Lower lobe of right lung (tissue), 2 donors: Measurements from ENCODE around the gene QSER1. TPM values are rescaled to one million over a fixed set of nuclear protein-coding genes. Genes with fewer than 3 reads are reported as not detected.

Experiments
- ATAC-seq, 2 donors: fragments of 200-7000 bp; cut with Tn5 transposase; one replicate each; pipeline ENCODE4 v1.9.1; 2020 to 2022; ENCODE audit warnings: mild to moderate bottlenecking in 2 of 2, moderate library complexity in 2 of 2
- DNase-seq: peaks from one replicate; pipeline ENCODE4 v3.0.0-alpha.2; 2020
- H3K27ac ChIP-seq: fragments of 200-600 bp; one replicate; pipeline ENCODE4 v1.8.0; 2022
- H3K27me3 ChIP-seq: fragments of 200-600 bp; one replicate; pipeline ENCODE4 v1.8.0; 2022; ENCODE audit warnings: low read depth
- H3K36me3 ChIP-seq: fragments of 200-600 bp; one replicate; pipeline ENCODE4 v1.8.0; 2022; ENCODE audit warnings: mild to moderate bottlenecking
- H3K4me1 ChIP-seq: fragments of 200-600 bp; one replicate; pipeline ENCODE4 v1.8.0; 2022
- H3K4me3 ChIP-seq: fragments of 200-600 bp; one replicate; pipeline ENCODE4 v1.8.0; 2022; ENCODE audit warnings: mild to moderate bottlenecking
- H3K9me3 ChIP-seq: fragments of 200-600 bp; one replicate; pipeline ENCODE4 v1.8.0; 2022
- intact Hi-C: fragments of 100-400 bp; cut with DNase I; formaldehyde crosslinking; loops from one replicate; pipeline ENCODE4 v1.11.0; 2022
- total RNA-seq: library from RNA; stranded (reverse); fragmentation: NEBNext Ultra II Directional; extraction: Animal tissue kit (Norgen Biotek cat#: 25700); gene quantifications from one replicate; pipeline ENCODE4 v1.2.1, GENCODE V29; 2021
- TF ChIP-seq, protein P1 (sequence below): fragments of 200-600 bp; IDR thresholded peaks from one replicate; pipeline ENCODE4 v1.8.0; 2022; ENCODE audit warnings: antibody characterized with exemption, mild to moderate bottlenecking
- donor health status: DM: no; HTN: yes; CAD: no; lungs with severe emphysema.

QSER1 gene
- total RNA-seq, 1 donor from 2014 or later: 27.6 TPM

DNA sequence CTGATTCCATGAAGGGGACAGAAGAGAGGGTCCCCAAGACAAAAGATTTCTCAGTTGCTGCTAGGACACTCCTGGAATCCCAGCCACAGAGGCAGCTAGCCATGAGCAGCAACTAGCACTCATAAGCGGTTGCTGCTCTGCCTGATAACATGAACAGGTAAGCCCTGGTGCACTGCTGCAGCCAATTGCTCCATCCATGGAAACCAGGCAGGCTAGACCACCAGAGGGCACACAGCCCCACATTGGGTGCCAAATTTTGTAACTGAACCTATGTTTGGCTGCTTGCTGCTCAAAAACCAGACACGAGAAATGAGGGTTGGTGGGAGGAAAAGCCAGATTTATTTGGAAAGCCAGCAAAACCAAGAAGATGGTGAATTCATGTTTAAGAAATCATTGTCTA lies 21.9 kb upstream of the QSER1 start:
- intact Hi-C loops: no loop called here
- H3K4me1 ChIP-seq: no peaks in the 10 kb centered on the region
- H3K36me3 ChIP-seq: no peaks in the 10 kb centered on the region
- DNase-seq: no peak
- no peak overlapping the region for H3K27ac ChIP-seq
- peak in 1 of 2 donors; percentile 39 for ATAC-seq
- TF ChIP-seq, protein P1, sequence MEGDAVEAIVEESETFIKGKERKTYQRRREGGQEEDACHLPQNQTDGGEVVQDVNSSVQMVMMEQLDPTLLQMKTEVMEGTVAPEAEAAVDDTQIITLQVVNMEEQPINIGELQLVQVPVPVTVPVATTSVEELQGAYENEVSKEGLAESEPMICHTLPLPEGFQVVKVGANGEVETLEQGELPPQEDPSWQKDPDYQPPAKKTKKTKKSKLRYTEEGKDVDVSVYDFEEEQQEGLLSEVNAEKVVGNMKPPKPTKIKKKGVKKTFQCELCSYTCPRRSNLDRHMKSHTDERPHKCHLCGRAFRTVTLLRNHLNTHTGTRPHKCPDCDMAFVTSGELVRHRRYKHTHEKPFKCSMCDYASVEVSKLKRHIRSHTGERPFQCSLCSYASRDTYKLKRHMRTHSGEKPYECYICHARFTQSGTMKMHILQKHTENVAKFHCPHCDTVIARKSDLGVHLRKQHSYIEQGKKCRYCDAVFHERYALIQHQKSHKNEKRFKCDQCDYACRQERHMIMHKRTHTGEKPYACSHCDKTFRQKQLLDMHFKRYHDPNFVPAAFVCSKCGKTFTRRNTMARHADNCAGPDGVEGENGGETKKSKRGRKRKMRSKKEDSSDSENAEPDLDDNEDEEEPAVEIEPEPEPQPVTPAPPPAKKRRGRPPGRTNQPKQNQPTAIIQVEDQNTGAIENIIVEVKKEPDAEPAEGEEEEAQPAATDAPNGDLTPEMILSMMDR: peak; percentile 35
- H3K4me3 ChIP-seq: no peak overlapping the region
- no peaks in the 10 kb centered on the region for H3K27me3 ChIP-seq
- no peaks in the 10 kb centered on the region for H3K9me3 ChIP-seq

DNA sequence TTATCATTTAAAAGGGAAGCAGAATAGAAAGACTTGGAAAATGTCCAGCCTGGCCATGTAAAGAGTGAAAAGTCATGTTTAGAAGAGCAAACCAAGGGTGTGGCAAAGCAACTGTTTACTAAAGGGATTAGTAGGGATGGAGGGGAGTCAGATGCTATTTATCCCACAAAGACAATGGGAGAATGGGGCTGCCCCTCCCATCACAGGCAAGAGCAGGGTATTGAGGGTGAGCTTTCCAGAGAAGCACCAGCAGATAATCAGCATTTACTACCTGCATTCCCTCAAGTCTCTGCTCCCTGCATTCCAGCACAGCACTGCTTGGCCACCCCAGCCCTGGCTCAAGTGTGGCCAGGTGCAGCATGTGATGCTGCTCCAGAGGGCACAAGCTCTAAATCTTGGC lies 18.5 kb upstream of the QSER1 start:
- Histone ChIP-seq H3K9me3 (no peaks in the 10 kb centered on the region), H3K36me3 (no peaks in the 10 kb centered on the region), H3K27me3 (no peaks in the 10 kb centered on the region), H3K27ac (no peak overlapping the region), H3K4me1 (no peaks in the 10 kb centered on the region), H3K4me3 (no peak overlapping the region)
- TF ChIP-seq, protein P1: no peak
- ATAC-seq (no peak), DNase-seq (no peak)
- intact Hi-C loops: no loop called here

DNA sequence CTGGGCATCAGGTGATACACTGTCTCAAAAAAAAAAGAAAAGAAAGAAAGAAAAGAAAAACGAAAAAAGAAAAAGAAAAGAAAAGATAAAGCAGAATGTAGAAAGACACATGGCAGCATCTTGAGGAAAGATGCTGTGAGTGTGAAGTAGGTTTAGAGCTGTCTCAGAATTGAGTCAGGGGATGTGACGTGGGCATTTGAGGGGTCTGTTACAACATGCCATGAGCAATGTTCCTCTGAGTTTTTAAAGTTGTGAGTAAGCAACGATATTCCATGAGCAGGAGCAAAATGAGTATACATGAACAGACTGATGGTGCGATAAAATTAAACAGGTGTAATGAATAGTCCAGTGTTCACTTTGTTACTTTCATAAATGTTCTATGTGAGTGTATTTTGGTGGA lies 11.3 kb upstream of the QSER1 start:
- Histone ChIP-seq H3K36me3 (no peaks in the 10 kb centered on the region), H3K4me1 (no peaks in the 10 kb centered on the region), H3K27ac (no peak overlapping the region), H3K4me3 (no peak overlapping the region), H3K27me3 (no peaks in the 10 kb centered on the region), H3K9me3 (no peaks in the 10 kb centered on the region)
- no peak for DNase-seq
- ATAC-seq: no peak
- intact Hi-C loops: no loop called here
- TF ChIP-seq, protein P1: no peak

DNA sequence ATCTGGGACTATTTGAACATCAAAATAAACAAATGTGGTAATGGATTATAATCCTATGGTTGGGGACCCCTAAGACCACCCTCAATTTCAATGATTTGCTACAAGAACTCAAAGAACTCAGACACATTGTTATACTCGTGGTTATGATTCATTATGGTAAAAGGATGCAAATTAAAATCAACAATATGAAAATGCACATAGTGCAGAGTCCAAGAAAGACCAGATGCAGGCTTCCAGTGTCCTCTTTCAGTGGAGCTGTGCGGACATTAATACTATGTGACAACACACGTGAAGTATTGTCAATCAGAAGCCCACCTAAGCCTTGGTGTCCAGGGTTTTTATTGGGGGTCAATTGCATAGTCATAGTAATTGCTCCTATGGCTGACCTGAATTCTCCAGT lies 9.2 kb upstream of the QSER1 start:
- DNase-seq (no peak), ATAC-seq (no peak)
- H3K9me3 ChIP-seq: no peaks in the 10 kb centered on the region
- no peaks in the 10 kb centered on the region for H3K36me3 ChIP-seq
- no peak overlapping the region for H3K4me3 ChIP-seq
- H3K27ac ChIP-seq: no peak overlapping the region
- no peaks in the 10 kb centered on the region for H3K4me1 ChIP-seq
- intact Hi-C loops: no loop called here
- no peaks in the 10 kb centered on the region for H3K27me3 ChIP-seq
- TF ChIP-seq, protein P1: no peak

DNA sequence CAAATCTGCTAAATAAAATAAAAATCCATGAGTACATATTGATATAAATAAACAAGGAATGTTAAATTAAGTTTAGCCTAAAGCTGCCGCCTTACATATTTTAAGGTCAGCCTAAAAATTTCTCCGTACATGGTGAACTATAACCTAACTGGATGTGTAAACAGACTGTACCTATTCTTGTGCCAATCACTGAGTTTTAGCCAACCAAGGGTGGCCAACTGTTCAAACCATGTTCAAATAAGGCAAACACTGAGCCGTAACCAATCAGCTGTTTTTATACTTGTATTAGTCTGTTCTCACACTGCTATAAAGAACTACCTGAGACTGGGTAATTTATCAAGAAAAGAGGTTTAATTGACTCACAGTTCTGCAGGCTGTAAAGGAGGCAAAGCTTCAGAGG lies 8.6 kb upstream of the QSER1 start:
- no peaks in the 10 kb centered on the region for H3K9me3 ChIP-seq
- TF ChIP-seq, protein P1: no peak
- H3K36me3 ChIP-seq: no peaks in the 10 kb centered on the region
- ATAC-seq (no peak), DNase-seq (no peak)
- intact Hi-C loops: no loop called here
- H3K27ac ChIP-seq: no peak overlapping the region
- H3K4me1 ChIP-seq: no peaks in the 10 kb centered on the region
- H3K27me3 ChIP-seq: no peaks in the 10 kb centered on the region
- no peak overlapping the region for H3K4me3 ChIP-seq

DNA sequence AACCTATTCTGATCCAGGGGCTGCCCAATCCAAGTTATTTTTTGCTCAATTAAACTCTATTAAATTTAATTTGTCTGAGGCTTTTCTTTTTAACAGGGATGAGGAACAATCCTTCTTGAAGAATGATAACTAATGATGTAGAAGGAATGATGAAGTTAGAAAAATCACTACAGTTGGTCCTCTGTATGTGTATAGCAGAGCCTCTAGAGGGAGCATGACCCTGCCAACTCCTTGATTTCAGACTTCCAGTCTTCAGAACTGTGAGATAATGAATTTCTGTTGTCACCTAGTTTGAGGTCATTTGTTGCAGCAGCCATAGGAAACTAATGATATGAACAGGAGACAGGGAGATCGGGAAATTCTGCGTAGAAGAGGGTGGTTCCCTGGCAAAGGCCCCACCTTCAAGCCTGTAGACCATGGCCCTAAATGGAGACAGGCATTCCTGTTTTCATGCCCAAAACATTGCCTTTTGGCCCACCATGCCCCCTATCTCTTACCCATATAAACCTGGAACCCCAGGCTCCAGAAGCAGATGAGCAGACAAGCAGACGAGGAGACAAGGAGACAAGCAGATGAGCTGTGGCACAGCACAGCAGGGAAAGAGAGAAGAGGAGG lies 7.7 kb upstream of the QSER1 start:
- Histone ChIP-seq H3K4me1 (no peaks in the 10 kb centered on the region), H3K27ac (no peak overlapping the region), H3K9me3 (no peaks in the 10 kb centered on the region), H3K4me3 (no peak overlapping the region), H3K27me3 (no peaks in the 10 kb centered on the region), H3K36me3 (no peaks in the 10 kb centered on the region)
- TF ChIP-seq, protein P1: peak; percentile 36
- DNase-seq (no peak), ATAC-seq (no peak)
- intact Hi-C loops: no loop called here
